Measurements from ENCODE around the gene ARL6IP4.
A peak's percentile ranks its signal among the peaks of the same experiment; 100 is the strongest.

The ARL6IP4 gene

DNA sequence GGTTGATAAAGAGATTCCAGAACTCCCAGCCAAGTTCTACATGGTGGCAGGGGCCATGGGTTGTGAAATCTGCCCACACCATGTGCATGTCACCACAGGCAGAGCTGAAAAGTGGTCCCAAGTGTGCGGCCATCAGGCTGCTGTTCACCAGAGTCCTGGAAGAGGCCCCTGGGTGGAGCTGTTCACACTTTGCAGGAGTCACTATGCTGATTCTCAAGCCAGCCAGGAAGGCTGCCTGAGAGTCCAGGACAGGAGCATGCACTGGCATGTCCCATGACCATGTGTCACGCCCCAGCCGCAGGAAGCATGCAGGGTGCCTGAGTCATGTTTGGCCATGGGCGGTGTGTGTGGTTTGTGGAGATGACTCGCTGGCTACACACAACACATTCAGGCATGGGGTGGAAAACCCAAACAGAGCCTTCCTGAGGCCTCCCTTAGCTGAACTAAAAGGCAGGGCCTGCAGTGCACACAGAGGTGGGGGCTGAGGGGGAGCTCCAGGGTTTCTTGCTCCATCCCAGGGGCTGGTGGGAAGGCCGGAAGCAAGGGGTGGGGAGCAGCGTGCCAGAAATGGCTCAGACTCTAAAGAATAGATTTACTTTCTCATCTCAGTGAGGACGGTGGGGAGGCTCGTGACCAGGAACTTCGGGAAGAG, 33.7 kb upstream of the ARL6IP4 start (continued):
- TF ChIP-seq ZNF311 (tag by site-specific recombination; IDR thresholded peaks at IDR 0.05; ENCODE audit: borderline replicate concordance), result no peak
- no peak for TF ChIP-seq ZNF473 (tag by site-specific recombination; IDR thresholded peaks at IDR 0.05)
- 0 out of 2 replicates have a peak, but pooled peaks have one; percentile 76 for TF ChIP-seq ZSCAN23 (tag by site-specific recombination; IDR thresholded peaks at IDR 0.05)
- TF ChIP-seq ZNF184 (tag by site-specific recombination; IDR thresholded peaks at IDR 0.05), result peak; percentile 63; the same call in 1 of the 2 replicates
- peak; percentile 59 for TF ChIP-seq ZBTB21 (tag by site-specific recombination; IDR thresholded peaks at IDR 0.05)
- TF ChIP-seq, protein P1, sequence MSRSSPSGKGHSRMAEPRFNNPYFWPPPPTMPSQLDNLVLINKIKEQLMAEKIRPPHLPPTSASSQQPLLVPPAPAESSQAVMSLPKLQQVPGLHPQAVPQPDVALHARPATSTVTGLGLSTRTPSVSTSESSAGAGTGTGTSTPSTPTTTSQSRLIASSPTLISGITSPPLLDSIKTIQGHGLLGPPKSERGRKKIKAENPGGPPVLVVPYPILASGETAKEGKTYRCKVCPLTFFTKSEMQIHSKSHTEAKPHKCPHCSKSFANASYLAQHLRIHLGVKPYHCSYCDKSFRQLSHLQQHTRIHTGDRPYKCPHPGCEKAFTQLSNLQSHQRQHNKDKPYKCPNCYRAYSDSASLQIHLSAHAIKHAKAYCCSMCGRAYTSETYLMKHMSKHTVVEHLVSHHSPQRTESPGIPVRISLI (tag by site-specific recombination; IDR thresholded peaks at IDR 0.05), result no peak
- TF ChIP-seq ZNF660 (tag by site-specific recombination; IDR thresholded peaks at IDR 0.05), result peak; percentile 97
- TF ChIP-seq ZBTB1 (tag by site-specific recombination; IDR thresholded peaks at IDR 0.05), result no peak
- TF ChIP-seq, protein P2, sequence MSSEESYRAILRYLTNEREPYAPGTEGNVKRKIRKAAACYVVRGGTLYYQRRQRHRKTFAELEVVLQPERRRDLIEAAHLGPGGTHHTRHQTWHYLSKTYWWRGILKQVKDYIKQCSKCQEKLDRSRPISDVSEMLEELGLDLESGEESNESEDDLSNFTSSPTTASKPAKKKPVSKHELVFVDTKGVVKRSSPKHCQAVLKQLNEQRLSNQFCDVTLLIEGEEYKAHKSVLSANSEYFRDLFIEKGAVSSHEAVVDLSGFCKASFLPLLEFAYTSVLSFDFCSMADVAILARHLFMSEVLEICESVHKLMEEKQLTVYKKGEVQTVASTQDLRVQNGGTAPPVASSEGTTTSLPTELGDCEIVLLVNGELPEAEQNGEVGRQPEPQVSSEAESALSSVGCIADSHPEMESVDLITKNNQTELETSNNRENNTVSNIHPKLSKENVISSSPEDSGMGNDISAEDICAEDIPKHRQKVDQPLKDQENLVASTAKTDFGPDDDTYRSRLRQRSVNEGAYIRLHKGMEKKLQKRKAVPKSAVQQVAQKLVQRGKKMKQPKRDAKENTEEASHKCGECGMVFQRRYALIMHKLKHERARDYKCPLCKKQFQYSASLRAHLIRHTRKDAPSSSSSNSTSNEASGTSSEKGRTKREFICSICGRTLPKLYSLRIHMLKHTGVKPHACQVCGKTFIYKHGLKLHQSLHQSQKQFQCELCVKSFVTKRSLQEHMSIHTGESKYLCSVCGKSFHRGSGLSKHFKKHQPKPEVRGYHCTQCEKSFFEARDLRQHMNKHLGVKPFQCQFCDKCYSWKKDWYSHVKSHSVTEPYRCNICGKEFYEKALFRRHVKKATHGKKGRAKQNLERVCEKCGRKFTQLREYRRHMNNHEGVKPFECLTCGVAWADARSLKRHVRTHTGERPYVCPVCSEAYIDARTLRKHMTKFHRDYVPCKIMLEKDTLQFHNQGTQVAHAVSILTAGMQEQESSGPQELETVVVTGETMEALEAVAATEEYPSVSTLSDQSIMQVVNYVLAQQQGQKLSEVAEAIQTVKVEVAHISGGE (tag by site-specific recombination; conservative IDR thresholded peaks at IDR 0.05; ENCODE audit: low read depth), result no peak
- peak; percentile 30; the same call in 1 of the 2 replicates for TF ChIP-seq WT1 (tag by site-specific recombination; IDR thresholded peaks at IDR 0.05)
- TF ChIP-seq ZNF248 (tag by site-specific recombination; IDR thresholded peaks at IDR 0.05), result no peak
- TF ChIP-seq, protein P3, sequence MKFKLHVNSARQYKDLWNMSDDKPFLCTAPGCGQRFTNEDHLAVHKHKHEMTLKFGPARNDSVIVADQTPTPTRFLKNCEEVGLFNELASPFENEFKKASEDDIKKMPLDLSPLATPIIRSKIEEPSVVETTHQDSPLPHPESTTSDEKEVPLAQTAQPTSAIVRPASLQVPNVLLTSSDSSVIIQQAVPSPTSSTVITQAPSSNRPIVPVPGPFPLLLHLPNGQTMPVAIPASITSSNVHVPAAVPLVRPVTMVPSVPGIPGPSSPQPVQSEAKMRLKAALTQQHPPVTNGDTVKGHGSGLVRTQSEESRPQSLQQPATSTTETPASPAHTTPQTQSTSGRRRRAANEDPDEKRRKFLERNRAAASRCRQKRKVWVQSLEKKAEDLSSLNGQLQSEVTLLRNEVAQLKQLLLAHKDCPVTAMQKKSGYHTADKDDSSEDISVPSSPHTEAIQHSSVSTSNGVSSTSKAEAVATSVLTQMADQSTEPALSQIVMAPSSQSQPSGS (tag by site-specific recombination; IDR thresholded peaks at IDR 0.05; ENCODE audit: low read depth), result no peak
- peak; percentile 57; the same call in 1 of the 2 replicates for TF ChIP-seq KLF1 (tag by site-specific recombination; IDR thresholded peaks at IDR 0.05)
- TF ChIP-seq ZNF623 (tag by site-specific recombination; IDR thresholded peaks at IDR 0.05), result no peak
- no peak for TF ChIP-seq ZFP41 (tag by site-specific recombination; IDR thresholded peaks at IDR 0.05; ENCODE audit: borderline replicate concordance)
- no peak for TF ChIP-seq ZNF529 (tag by site-specific recombination; IDR thresholded peaks at IDR 0.05; ENCODE audit: insufficient replicate concordance)
- no peak for TF ChIP-seq ZNF843 (tag by site-specific recombination; IDR thresholded peaks at IDR 0.05)
- TF ChIP-seq PRDM1 (tag by site-specific recombination; IDR thresholded peaks at IDR 0.05), result no peak
- TF ChIP-seq ZFP37 (tag by site-specific recombination; IDR thresholded peaks at IDR 0.05), result peak; percentile 51; the same call in 1 of the 2 replicates
- TF ChIP-seq ZNF433 (tag by site-specific recombination; IDR thresholded peaks at IDR 0.05; ENCODE audit: low read depth), result no peak
- no peak for TF ChIP-seq BCL11B (tag by site-specific recombination; IDR thresholded peaks at IDR 0.05; ENCODE audit: low read depth)
- TF ChIP-seq ZNF664 (tag by site-specific recombination; IDR thresholded peaks at IDR 0.05), result no peak
- TF ChIP-seq, protein P4, sequence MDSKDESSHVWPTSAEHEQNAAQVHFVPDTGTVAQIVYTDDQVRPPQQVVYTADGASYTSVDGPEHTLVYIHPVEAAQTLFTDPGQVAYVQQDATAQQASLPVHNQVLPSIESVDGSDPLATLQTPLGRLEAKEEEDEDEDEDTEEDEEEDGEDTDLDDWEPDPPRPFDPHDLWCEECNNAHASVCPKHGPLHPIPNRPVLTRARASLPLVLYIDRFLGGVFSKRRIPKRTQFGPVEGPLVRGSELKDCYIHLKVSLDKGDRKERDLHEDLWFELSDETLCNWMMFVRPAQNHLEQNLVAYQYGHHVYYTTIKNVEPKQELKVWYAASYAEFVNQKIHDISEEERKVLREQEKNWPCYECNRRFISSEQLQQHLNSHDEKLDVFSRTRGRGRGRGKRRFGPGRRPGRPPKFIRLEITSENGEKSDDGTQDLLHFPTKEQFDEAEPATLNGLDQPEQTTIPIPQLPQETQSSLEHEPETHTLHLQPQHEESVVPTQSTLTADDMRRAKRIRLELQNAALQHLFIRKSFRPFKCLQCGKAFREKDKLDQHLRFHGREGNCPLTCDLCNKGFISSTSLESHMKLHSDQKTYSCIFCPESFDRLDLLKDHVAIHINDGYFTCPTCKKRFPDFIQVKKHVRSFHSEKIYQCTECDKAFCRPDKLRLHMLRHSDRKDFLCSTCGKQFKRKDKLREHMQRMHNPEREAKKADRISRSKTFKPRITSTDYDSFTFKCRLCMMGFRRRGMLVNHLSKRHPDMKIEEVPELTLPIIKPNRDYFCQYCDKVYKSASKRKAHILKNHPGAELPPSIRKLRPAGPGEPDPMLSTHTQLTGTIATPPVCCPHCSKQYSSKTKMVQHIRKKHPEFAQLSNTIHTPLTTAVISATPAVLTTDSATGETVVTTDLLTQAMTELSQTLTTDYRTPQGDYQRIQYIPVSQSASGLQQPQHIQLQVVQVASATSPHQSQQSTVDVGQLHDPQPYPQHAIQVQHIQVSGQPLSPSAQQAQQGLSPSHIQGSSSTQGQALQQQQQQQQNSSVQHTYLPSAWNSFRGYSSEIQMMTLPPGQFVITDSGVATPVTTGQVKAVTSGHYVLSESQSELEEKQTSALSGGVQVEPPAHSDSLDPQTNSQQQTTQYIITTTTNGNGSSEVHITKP (tag by site-specific recombination; IDR thresholded peaks at IDR 0.05), result peak; percentile 60
- peak; percentile 43; the same call in 1 of the 2 replicates for TF ChIP-seq ZNF121 (tag by site-specific recombination; IDR thresholded peaks at IDR 0.05)
- no peak for TF ChIP-seq ZNF175 (tag by site-specific recombination; IDR thresholded peaks at IDR 0.05)
- TF ChIP-seq ZFP69B (tag by site-specific recombination; IDR thresholded peaks at IDR 0.05), result no peak
- TF ChIP-seq ZNF701 (tag by site-specific recombination; IDR thresholded peaks at IDR 0.05), result no peak
- TF ChIP-seq GLI2 (tag by site-specific recombination; IDR thresholded peaks at IDR 0.05; ENCODE audit: borderline replicate concordance, low read depth), result no peak
- TF ChIP-seq SALL2 (tag by site-specific recombination; IDR thresholded peaks at IDR 0.05; ENCODE audit: borderline replicate concordance), result no peak
- no peak for TF ChIP-seq OSR2 (tag by site-specific recombination; IDR thresholded peaks at IDR 0.05)
- no peak for TF ChIP-seq ZNF670 (tag by site-specific recombination; IDR thresholded peaks at IDR 0.05; ENCODE audit: low read depth)
